ENCODE results near the gene PPP3CA. TPM values are rescaled to one million over a fixed set of nuclear protein-coding genes. Genes with fewer than 3 reads are reported as not detected.

Gene PPP3CA
- total and polyA plus RNA-seq, 2 experiments from 2014 or later: 42.3 to 42.8 TPM

DNA sequence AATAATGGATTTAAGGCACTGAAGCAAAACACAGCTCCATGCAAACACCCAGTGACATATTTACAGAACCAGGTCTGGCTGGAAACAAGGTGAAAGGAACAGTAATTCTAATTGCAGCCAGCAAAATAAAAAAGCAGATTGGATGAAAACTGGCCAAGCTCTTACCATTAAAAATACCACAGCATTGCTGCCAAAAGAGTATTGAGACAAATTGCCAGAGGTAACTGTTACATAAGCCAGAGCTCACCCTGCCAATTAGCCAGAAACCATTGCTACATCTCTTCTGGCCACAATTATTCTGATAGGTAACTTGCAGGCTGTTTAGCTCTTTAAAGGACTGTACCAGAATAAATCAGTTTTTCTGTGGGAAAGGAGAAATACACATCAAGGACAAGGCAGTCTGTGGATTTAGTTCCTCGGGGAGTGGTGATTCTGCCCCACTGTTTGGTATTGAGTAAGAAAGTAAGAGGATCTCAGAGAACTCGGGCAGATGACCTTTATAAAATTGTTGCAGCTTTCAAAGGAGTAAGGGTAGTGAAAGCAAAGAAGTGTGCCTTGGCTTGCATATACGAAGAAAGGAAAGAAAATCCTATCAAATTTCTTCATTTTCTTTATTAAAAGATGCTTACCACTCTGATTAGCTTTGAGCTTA, 369.5 kb downstream of the PPP3CA start:
- in situ Hi-C loops (cut with MboI): no loop called here
- no peak overlapping the region for H3K4me2 ChIP-seq (ENCODE audit: unreplicated experiment)
- no peaks in the 10 kb centered on the region for H4K20me1 ChIP-seq (ENCODE audit: insufficient read depth)
- peak; percentile 13 for DNase-seq
- H3K36me3 ChIP-seq (ENCODE audit: low read depth): no peaks in the 10 kb centered on the region
- no peak overlapping the region for H3K27ac ChIP-seq
- no peak for TF ChIP-seq EZH2 (IDR thresholded peaks at IDR 0.05; ENCODE audit: insufficient read depth, poor library complexity, severe bottlenecking)
- TF ChIP-seq EZH2phosphoT487 (IDR thresholded peaks at IDR 0.05; ENCODE audit: insufficient read depth, low read depth): no peak
- H3K9me2 ChIP-seq (ENCODE audit: insufficient read depth): no peaks in the 10 kb centered on the region
- H3F3A ChIP-seq (ENCODE audit: insufficient read depth): 0 out of 2 replicates have a peak, but pooled peaks cover 10% of the 10 kb centered on the region
- H3K27me3 ChIP-seq (replicated peaks; ENCODE audit: insufficient read depth): no peaks in the 10 kb centered on the region
- H2AFZ ChIP-seq: no peak overlapping the region
- no peaks in the 10 kb centered on the region for H3K79me2 ChIP-seq (ENCODE audit: insufficient read depth)
- no peaks in the 10 kb centered on the region for H3K9me3 ChIP-seq (ENCODE audit: low read depth)
- 42 to 60% methylated on average over 3 of the region's 3 CpGs for WGBS, 2 experiments (ENCODE audit: low coverage in 1 of 2, low lambda C conversion rate in 2 of 2, missing lambda C conversion rate in 2 of 2)
- H3K4me1 ChIP-seq (ENCODE audit: insufficient read depth): peaks cover 10% of the 10 kb centered on the region
- no peak overlapping the region for H3K4me3 ChIP-seq
- H3K9ac ChIP-seq: no peak overlapping the region

DNA sequence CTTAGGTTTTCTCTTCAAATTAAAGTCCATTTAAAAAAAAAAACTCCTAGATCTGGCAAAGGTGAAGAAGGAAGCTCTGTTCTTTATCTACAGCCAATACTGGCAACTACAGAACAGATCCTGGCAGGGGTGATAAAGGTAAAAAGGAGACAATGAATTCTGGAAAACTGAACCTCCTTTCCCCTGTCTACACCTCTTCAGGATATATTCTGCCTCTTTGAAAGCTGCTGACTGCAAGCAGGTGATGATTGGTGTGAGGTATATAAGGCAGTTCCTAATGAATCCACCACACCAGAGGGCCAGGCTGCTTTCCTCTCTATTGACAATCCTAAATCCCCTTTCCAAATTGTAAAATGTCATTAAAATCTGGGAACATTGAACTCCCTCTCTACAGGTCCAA, 370.1 kb downstream of the PPP3CA start:
- in situ Hi-C loops (cut with MboI): no loop called here
- Histone ChIP-seq H3K27me3 (replicated peaks; ENCODE audit: insufficient read depth) (no peaks in the 10 kb centered on the region), H3K4me1 (ENCODE audit: insufficient read depth) (peaks cover 8% of the 10 kb centered on the region), H3K9ac (no peak overlapping the region), H4K20me1 (ENCODE audit: insufficient read depth) (no peaks in the 10 kb centered on the region), H3K27ac (no peak overlapping the region), H3F3A (ENCODE audit: insufficient read depth) (0 out of 2 replicates have a peak, but pooled peaks cover 10% of the 10 kb centered on the region), H3K79me2 (ENCODE audit: insufficient read depth) (no peaks in the 10 kb centered on the region), H3K9me2 (ENCODE audit: insufficient read depth) (no peaks in the 10 kb centered on the region), H3K4me3 (no peak overlapping the region), H3K36me3 (ENCODE audit: low read depth) (no peaks in the 10 kb centered on the region), H3K4me2 (ENCODE audit: unreplicated experiment) (no peak overlapping the region), H3K9me3 (ENCODE audit: low read depth) (no peaks in the 10 kb centered on the region), H2AFZ (no peak overlapping the region)
- no peak for DNase-seq
- TF ChIP-seq EZH2phosphoT487 (IDR thresholded peaks at IDR 0.05; ENCODE audit: insufficient read depth, low read depth): no peak

MicroRNA genes within 50 kb of the gene (microRNA counts, 767-probe panel; counts per million panel counts)
- microRNA hsa-miR-1255a: 447 counts per million, percentile 86 among the panel's probes with 10 or more counts

Small RNAs within 50 kb of the gene (microRNA-seq; reads per million reads assigned to microRNA genes)
- 5.1 reads per million, percentile 2 among the genes with 10 or more reads in this experiment for gene MIR1255A (ENCODE audit: borderline number of aligned reads)
- not detected for gene MIR8066 (ENCODE audit: borderline number of aligned reads)

Small RNAs within 50 kb of the gene (small RNA-seq; reads per million reads assigned to genes)
- not detected for gene MIR1255A (ENCODE audit: low read depth, low replicate concordance)
- gene MIR8066 (ENCODE audit: low read depth, low replicate concordance): not detected
